Natural killer cell treated with Interleukin-12 subunit alpha and Interleukin-12 subunit beta and Interleukin-15 and Interleukin-18, amount 100 ng/mL, for 72 hours (primary cell): Measurements from ENCODE around the gene PAN3. TPM values are rescaled to one million over a fixed set of nuclear protein-coding genes. Genes with fewer than 3 reads are reported as not detected.
A peak's percentile ranks its signal among the peaks of the same experiment; 100 is the strongest.

Experiments
- ATAC-seq, 2 donors: fragments of 150-1000 bp; cut with Tn5 transposase in 1 of 2; sonication (Bioruptor Pico), chemical (Tn5 transposase) in 1 of 2; 2 replicates each; pipeline ENCODE4 v1.10.0; 2021
- DNase-seq: peaks from one replicate; pipeline ENCODE4 v3.0.0; 2022; ENCODE audit warnings: low spot score
- H3K27ac Mint-ChIP-seq, 2 donors: 1 replicate in 1 of 2; 2 replicates in 1 of 2; pipeline ENCODE4 v1.8.0; 2022; ENCODE audit warnings: mixed read lengths in 2 of 2, mild to moderate bottlenecking in 1 of 2, moderate library complexity in 1 of 2
- H3K27me3 Mint-ChIP-seq, 2 donors: 1 replicate in 1 of 2; 2 replicates in 1 of 2; pipeline ENCODE4 v1.8.0; 2022; ENCODE audit warnings: mixed read lengths in 2 of 2
- H3K36me3 Mint-ChIP-seq: one replicate; pipeline ENCODE4 v1.8.0; 2022; ENCODE audit warnings: mixed read lengths
- H3K4me1 Mint-ChIP-seq, 2 donors: 1 replicate in 1 of 2; 2 replicates in 1 of 2; pipeline ENCODE4 v1.8.0; 2022; ENCODE audit warnings: low read depth in 2 of 2, mixed read lengths in 2 of 2, mild to moderate bottlenecking in 1 of 2
- H3K4me3 Mint-ChIP-seq: one replicate; pipeline ENCODE4 v1.8.0; 2022; ENCODE audit warnings: mixed read lengths
- H3K9me3 Mint-ChIP-seq: 2 replicates; pipeline ENCODE4 v1.8.0; 2022; ENCODE audit warnings: mixed read lengths
- total RNA-seq, 2 donors: library from RNA; stranded (reverse); gene quantifications; one replicate each; pipeline ENCODE4 v1.2.3, GENCODE V29; 2022

The PAN3 gene
- total RNA-seq, 2 donors from 2014 or later = 38.5 to 43.2 TPM

- Mint-ChIP-seq H3K4me1 (peaks cover 38 to 47% of the 10 kb centered on the region in 2 donors), H3K36me3 (peaks cover 31% of the 10 kb centered on the region), H3K27me3 (no peaks in the 10 kb centered on the region), H3K9me3 (no peaks in the 10 kb centered on the region), H3K27ac (no peak overlapping the region), H3K4me3 (no peak overlapping the region)
- no peak for ATAC-seq
- no peak for DNase-seq
These were observed 114.2 kb downstream of the PAN3 start for GRCh38 chr13:28252547-28252946.

- Mint-ChIP-seq H3K27me3 (no peaks in the 10 kb centered on the region), H3K4me1 (peaks cover 16 to 19% of the 10 kb centered on the region in 2 donors), H3K9me3 (no peaks in the 10 kb centered on the region), H3K4me3 (no peak overlapping the region), H3K36me3 (peaks cover 21% of the 10 kb centered on the region), H3K27ac (no peak overlapping the region)
- no peak for ATAC-seq
- no peak for DNase-seq
These were observed 119.0 kb downstream of the PAN3 start for GRCh38 chr13:28257305-28257704.

- Mint-ChIP-seq H3K27ac (no peak overlapping the region), H3K27me3 (no peaks in the 10 kb centered on the region), H3K9me3 (no peaks in the 10 kb centered on the region), H3K4me3 (no peak overlapping the region), H3K4me1 (peaks cover 15 to 18% of the 10 kb centered on the region in 2 donors), H3K36me3 (peaks cover 30% of the 10 kb centered on the region)
- ATAC-seq (no peak), DNase-seq (no peak)
These were observed 120.1 kb downstream of the PAN3 start for GRCh38 chr13:28258417-28258816.

GRCh38 chr13:28267497-28267896, 129.2 kb downstream of the PAN3 start:
- H3K27ac Mint-ChIP-seq = peak overlapping the region; percentile 4 to 10
- peak overlapping the region; percentile 8 for H3K4me3 Mint-ChIP-seq
- peaks cover 9 to 14% of the 10 kb centered on the region in 2 donors for H3K4me1 Mint-ChIP-seq
- no peaks in the 10 kb centered on the region for H3K27me3 Mint-ChIP-seq
- H3K9me3 Mint-ChIP-seq = peaks cover 3% of the 10 kb centered on the region
- no peak for ATAC-seq
- H3K36me3 Mint-ChIP-seq = peaks cover 23% of the 10 kb centered on the region
- no peak for DNase-seq

- Mint-ChIP-seq H3K4me1 (peaks cover 9 to 14% of the 10 kb centered on the region in 2 donors), H3K4me3 (peak overlapping the region; percentile 12), H3K36me3 (peaks cover 15% of the 10 kb centered on the region), H3K9me3 (peaks cover 3% of the 10 kb centered on the region), H3K27ac (peak overlapping the region; percentile 20 to 66), H3K27me3 (no peaks in the 10 kb centered on the region)
- ATAC-seq (peak; percentile 97 to 98), DNase-seq (no peak)
These were observed 130.5 kb downstream of the PAN3 start for GRCh38 chr13:28268800-28269223.

GRCh38 chr13:28271056-28271840, 132.9 kb downstream of the PAN3 start:
- Mint-ChIP-seq H3K27ac (no peak overlapping the region), H3K36me3 (peaks cover 22% of the 10 kb centered on the region)
- no peak for ATAC-seq

GRCh38 chr13:28273919-28274318, 135.6 kb downstream of the PAN3 start:
- DNase-seq = no peak
- H3K27ac Mint-ChIP-seq = no peak overlapping the region

More at GRCh38 chr13:28271056-28271840, 132.9 kb downstream of the PAN3 start:
- H3K27me3 Mint-ChIP-seq = no peaks in the 10 kb centered on the region
- H3K9me3 Mint-ChIP-seq = peaks cover 3% of the 10 kb centered on the region
- no peak for DNase-seq
- no peak overlapping the region for H3K4me3 Mint-ChIP-seq
- H3K4me1 Mint-ChIP-seq = peaks cover 9 to 18% of the 10 kb centered on the region in 2 donors

GRCh38 chr13:28282451-28282850, 144.1 kb downstream of the PAN3 start:
- ATAC-seq = no peak
- Mint-ChIP-seq H3K4me1 (peaks cover 9 to 11% of the 10 kb centered on the region in 2 donors), H3K27me3 (no peaks in the 10 kb centered on the region), H3K36me3 (peaks cover 18% of the 10 kb centered on the region), H3K27ac (no peak overlapping the region), H3K9me3 (no peaks in the 10 kb centered on the region), H3K4me3 (no peak overlapping the region)
- DNase-seq = no peak

More at GRCh38 chr13:28273919-28274318, 135.6 kb downstream of the PAN3 start:
- H3K36me3 Mint-ChIP-seq = peaks cover 12% of the 10 kb centered on the region
- H3K9me3 Mint-ChIP-seq = no peaks in the 10 kb centered on the region
- ATAC-seq = no peak
- peaks cover under 1 to 7% of the 10 kb centered on the region in 2 donors for H3K4me1 Mint-ChIP-seq
- H3K27me3 Mint-ChIP-seq = no peaks in the 10 kb centered on the region
- H3K4me3 Mint-ChIP-seq = no peak overlapping the region

GRCh38 chr13:28283600-28283999, 145.3 kb downstream of the PAN3 start:
- no peak overlapping the region for H3K27ac Mint-ChIP-seq
- no peak overlapping the region for H3K4me3 Mint-ChIP-seq
- H3K36me3 Mint-ChIP-seq = peaks cover 18% of the 10 kb centered on the region
- no peaks in the 10 kb centered on the region for H3K9me3 Mint-ChIP-seq
- H3K27me3 Mint-ChIP-seq = no peaks in the 10 kb centered on the region
- DNase-seq (no peak), ATAC-seq (no peak)
- H3K4me1 Mint-ChIP-seq = peaks cover 9 to 11% of the 10 kb centered on the region in 2 donors

GRCh38 chr13:28286263-28286662, 147.9 kb downstream of the PAN3 start:
- peaks cover 13% of the 10 kb centered on the region for H3K36me3 Mint-ChIP-seq
- H3K4me1 Mint-ChIP-seq = peaks cover 9 to 11% of the 10 kb centered on the region in 2 donors
- peak overlapping the region in 1 of 2 donors; percentile 3 for H3K27ac Mint-ChIP-seq
- no peak for DNase-seq
- no peak for ATAC-seq
- H3K4me3 Mint-ChIP-seq = no peak overlapping the region
- H3K9me3 Mint-ChIP-seq = no peaks in the 10 kb centered on the region
- H3K27me3 Mint-ChIP-seq = no peaks in the 10 kb centered on the region

GRCh38 chr13:28297341-28297740, 159.0 kb downstream of the PAN3 start:
- H3K4me3 Mint-ChIP-seq = no peak overlapping the region
- ATAC-seq (no peak), DNase-seq (no peak)
- H3K4me1 Mint-ChIP-seq = peaks cover 0 to 9% of the 10 kb centered on the region in 2 donors
- H3K9me3 Mint-ChIP-seq = no peaks in the 10 kb centered on the region
- H3K27me3 Mint-ChIP-seq = no peaks in the 10 kb centered on the region
- no peaks in the 10 kb centered on the region for H3K36me3 Mint-ChIP-seq
- H3K27ac Mint-ChIP-seq = peak overlapping the region in 1 of 2 donors; percentile 31

GRCh38 chr13:28299916-28300315, 161.6 kb downstream of the PAN3 start:
- Mint-ChIP-seq H3K36me3 (no peaks in the 10 kb centered on the region), H3K27ac (no peak overlapping the region), H3K9me3 (no peaks in the 10 kb centered on the region), H3K4me1 (peaks cover 0 to 12% of the 10 kb centered on the region in 2 donors), H3K27me3 (no peaks in the 10 kb centered on the region), H3K4me3 (no peak overlapping the region)
- no peak for DNase-seq
- no peak for ATAC-seq

GRCh38 chr13:28301839-28302238, 163.5 kb downstream of the PAN3 start:
- peaks cover 0 to 9% of the 10 kb centered on the region in 2 donors for H3K4me1 Mint-ChIP-seq
- H3K4me3 Mint-ChIP-seq = no peak overlapping the region
- H3K27me3 Mint-ChIP-seq = no peaks in the 10 kb centered on the region
- H3K27ac Mint-ChIP-seq = no peak overlapping the region
- no peak for DNase-seq
- ATAC-seq = no peak
- no peaks in the 10 kb centered on the region for H3K9me3 Mint-ChIP-seq
- H3K36me3 Mint-ChIP-seq = no peaks in the 10 kb centered on the region

- no peak overlapping the region for H3K4me3 Mint-ChIP-seq
- no peak overlapping the region for H3K27ac Mint-ChIP-seq
- H3K4me1 Mint-ChIP-seq = peaks cover 0 to 9% of the 10 kb centered on the region in 2 donors
- H3K9me3 Mint-ChIP-seq = no peaks in the 10 kb centered on the region
- no peaks in the 10 kb centered on the region for H3K27me3 Mint-ChIP-seq
- no peaks in the 10 kb centered on the region for H3K36me3 Mint-ChIP-seq
- DNase-seq (no peak), ATAC-seq (no peak)
These were observed 168.0 kb downstream of the PAN3 start for GRCh38 chr13:28306325-28306724.
